ENCODE measurements around the gene RIN3.

The RIN3 gene

DNA sequence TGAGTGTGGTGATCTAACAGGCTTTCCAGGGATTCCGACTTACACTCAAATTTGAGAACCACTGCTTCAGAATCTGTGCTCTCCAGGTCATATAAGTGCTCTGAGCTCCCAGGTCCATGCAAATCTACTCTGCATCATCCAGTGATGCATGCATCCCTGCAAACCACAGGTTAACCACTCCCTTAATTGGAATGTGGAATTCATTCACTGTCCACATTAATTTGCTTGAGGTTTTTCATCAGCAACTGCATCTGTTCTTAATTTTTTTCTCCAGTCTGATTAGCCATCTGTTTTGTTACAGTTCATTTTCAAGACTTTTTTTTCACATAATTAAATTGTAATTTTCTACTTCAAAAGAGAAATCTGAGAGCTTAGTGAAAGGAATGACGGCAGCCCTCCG is 43.4 kb upstream of the RIN3 start:
- no peak overlapping the region for H3K4me3 ChIP-seq (replicated peaks in 1 of 2; ENCODE audit: low read depth in 2 of 2, low read length in 2 of 2)
- TF ChIP-seq, protein P1, sequence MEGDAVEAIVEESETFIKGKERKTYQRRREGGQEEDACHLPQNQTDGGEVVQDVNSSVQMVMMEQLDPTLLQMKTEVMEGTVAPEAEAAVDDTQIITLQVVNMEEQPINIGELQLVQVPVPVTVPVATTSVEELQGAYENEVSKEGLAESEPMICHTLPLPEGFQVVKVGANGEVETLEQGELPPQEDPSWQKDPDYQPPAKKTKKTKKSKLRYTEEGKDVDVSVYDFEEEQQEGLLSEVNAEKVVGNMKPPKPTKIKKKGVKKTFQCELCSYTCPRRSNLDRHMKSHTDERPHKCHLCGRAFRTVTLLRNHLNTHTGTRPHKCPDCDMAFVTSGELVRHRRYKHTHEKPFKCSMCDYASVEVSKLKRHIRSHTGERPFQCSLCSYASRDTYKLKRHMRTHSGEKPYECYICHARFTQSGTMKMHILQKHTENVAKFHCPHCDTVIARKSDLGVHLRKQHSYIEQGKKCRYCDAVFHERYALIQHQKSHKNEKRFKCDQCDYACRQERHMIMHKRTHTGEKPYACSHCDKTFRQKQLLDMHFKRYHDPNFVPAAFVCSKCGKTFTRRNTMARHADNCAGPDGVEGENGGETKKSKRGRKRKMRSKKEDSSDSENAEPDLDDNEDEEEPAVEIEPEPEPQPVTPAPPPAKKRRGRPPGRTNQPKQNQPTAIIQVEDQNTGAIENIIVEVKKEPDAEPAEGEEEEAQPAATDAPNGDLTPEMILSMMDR (IDR thresholded peaks at IDR 0.05; ENCODE audit: low read depth, low read length) = no peak
- DNase-seq (ENCODE audit: low read depth in 2 of 2) = peak in 1 of 2 donors; percentile 56

DNA sequence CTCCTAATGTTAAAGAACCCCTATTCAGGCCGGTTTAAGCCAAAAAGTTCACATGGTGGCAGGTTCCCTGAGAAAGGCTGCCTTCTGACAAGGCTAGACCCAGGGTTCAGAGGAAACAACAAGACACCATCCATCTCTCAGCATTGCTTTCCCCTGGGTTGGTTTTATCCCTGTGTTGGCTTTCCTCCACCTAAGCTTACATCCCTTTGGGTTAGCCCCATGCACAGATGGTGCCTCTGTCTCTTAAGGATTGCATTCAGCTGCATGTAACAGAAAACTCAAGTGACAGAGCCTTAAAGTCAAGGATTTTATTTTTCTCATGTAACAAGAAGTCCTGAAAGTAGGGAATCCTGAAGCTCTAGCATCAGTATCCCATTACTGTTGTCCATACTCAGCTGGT is 42.8 kb upstream of the RIN3 start:
- no peak for DNase-seq (ENCODE audit: low read depth in 2 of 2)
- TF ChIP-seq, protein P1 (IDR thresholded peaks at IDR 0.05; ENCODE audit: low read depth, low read length) = no peak
- no peak overlapping the region for H3K4me3 ChIP-seq (replicated peaks in 1 of 2; ENCODE audit: low read depth in 2 of 2, low read length in 2 of 2)

DNA sequence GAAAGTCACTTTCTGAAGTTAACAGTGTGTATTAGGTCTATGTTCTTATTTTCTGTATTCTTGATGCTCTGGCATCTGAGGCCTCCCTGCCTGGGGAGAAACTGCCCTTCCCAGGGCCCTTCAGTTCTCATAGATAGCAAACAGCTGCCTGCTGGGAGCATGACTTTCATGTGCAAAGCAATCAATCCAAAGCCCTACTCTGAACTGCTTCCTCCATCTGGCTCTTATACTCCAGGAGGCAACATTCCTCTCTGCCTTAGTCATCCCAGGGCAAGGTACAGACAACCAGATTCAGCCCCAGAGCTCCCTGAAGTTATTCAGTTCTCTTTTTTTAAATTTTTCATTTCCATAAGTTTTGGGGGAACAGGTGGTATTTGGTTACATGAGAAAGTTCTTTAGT is 41.7 kb upstream of the RIN3 start:
- peak; percentile 65 to 83 for DNase-seq (ENCODE audit: low read depth in 2 of 2)
- no peak overlapping the region for H3K4me3 ChIP-seq (replicated peaks in 1 of 2; ENCODE audit: low read depth in 2 of 2, low read length in 2 of 2)
- TF ChIP-seq, protein P1 (IDR thresholded peaks at IDR 0.05; ENCODE audit: low read depth, low read length) = no peak

DNA sequence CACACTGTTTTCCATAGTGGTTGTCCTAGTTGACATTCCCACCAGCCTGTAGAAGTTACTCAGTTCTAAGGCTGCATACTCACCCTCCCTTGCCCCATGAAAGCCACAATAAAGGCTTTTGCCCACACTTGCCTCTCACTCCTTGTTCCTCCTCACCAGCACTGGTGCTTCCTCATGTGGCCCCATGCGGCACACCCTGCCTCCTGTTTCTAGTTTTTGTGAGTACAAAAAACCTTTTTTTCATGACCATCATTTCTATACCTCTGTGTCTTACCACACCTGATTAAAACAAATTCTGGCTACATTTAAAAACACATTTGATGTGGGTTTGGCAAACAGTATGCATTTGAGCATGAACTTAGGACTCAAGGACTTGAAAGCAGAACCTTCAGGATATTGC is 40.7 kb upstream of the RIN3 start:
- no peak overlapping the region for H3K4me3 ChIP-seq (replicated peaks in 1 of 2; ENCODE audit: low read depth in 2 of 2, low read length in 2 of 2)
- no peak for DNase-seq (ENCODE audit: low read depth in 2 of 2)
- TF ChIP-seq, protein P1 (IDR thresholded peaks at IDR 0.05; ENCODE audit: low read depth, low read length) = no peak

DNA sequence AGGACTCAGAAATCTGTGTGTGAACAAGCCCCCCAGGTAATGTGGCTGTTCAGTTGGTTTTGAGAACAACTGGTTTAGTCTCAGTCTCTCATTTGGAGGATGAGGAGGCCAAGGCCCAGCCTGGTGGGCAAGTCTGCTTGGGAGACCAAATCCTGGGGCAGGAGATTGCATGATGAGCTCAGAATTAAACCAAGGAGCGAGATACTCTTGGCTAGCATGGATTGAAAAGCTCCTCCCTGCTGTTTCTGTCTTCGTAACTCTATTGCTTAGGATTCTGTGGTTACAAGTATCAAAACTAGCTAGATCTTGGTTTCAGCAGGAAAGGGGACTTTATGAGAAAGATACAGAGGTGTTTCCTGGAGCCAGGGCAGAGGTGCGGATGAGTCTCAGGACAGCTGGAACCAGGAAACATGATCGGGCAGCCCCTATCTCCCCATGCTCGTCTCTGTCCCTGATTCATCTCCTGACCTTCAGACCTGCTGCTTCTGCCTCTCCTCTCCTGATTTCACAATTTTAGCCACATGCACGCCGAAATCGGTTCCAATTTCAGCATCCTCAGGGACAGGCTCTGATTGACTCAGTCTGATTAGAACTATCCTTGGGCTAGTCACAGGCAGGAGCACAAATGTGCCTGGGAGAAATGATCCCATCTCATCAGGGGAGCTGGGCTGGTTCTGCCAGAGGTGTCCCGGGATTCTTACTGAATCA is 40.2 kb upstream of the RIN3 start:
- TF ChIP-seq, protein P1 (IDR thresholded peaks at IDR 0.05; ENCODE audit: low read depth, low read length) = no peak
- H3K4me3 ChIP-seq (replicated peaks in 1 of 2; ENCODE audit: low read depth in 2 of 2, low read length in 2 of 2) = no peak overlapping the region
- DNase-seq (ENCODE audit: low read depth in 2 of 2) = peak; percentile 38 to 75

DNA sequence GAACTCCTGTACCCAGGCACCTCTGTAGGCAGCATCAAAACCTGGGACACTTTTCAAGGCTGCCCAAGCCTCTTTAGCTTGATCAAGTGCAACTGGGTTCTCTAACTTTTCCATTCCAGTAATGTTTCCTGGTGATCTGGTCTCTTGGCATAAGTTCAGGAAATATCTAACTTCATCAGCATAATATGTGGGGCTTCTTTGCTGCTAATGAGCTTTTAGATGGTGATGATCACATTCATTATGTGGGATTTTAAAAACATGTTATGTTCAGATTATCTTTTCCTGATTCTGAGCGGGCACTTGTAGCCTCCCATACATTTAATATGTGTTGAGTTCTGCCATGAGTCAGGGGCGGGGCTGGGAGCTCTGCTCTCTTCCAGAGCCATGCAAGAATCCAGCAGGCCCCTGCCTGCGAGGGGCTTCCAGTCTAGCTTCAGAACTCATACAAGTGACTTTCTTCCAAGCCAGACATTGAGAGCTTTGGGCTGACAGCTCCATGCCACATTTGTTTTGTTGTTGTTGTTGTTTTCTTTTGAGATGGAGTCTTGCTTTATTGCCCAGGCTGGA is 39.5 kb upstream of the RIN3 start:
- no peak overlapping the region for H3K4me3 ChIP-seq (replicated peaks in 1 of 2; ENCODE audit: low read depth in 2 of 2, low read length in 2 of 2)
- DNase-seq (ENCODE audit: low read depth in 2 of 2) = peak in 1 of 2 donors; percentile 34
- TF ChIP-seq, protein P1 (IDR thresholded peaks at IDR 0.05; ENCODE audit: low read depth, low read length) = no peak

All from cardiac fibroblast (primary cell).